Measurements from ENCODE around the gene ARHGAP31.

DNA sequence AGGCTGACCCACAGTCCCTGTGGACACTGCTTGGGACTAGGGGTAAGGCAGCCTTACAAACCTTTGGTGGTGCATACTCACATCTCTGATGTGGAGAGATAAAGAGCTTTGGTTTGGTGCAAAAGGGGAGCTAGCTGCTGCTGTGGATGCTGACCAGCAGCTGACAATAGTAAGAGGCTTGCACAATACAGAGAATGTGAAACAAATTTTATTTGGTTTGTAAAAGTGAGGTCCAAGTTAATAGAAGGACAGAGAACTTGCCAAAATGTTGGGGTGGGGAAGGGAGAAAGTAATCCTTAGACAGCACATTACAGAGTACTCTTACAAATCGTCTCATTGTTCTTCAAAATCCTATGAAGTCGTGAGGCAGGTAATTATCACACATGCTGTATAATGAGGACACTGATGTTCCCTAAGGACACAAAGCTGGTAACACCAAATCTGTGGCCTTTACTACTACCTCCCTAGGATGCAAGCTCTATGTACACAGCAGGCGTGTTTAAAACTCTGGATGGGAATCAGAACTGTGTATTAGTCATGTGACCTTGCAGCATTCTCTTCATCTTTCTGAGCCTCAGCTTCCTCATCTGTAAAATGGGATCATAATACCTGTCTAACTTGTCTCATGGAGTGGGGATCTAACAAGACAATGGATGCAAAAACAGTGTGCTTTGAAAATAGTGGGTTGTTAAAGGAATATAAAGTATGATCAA lies 21.6 kb downstream of the ARHGAP31 start:
- TF ChIP-seq, protein P1, sequence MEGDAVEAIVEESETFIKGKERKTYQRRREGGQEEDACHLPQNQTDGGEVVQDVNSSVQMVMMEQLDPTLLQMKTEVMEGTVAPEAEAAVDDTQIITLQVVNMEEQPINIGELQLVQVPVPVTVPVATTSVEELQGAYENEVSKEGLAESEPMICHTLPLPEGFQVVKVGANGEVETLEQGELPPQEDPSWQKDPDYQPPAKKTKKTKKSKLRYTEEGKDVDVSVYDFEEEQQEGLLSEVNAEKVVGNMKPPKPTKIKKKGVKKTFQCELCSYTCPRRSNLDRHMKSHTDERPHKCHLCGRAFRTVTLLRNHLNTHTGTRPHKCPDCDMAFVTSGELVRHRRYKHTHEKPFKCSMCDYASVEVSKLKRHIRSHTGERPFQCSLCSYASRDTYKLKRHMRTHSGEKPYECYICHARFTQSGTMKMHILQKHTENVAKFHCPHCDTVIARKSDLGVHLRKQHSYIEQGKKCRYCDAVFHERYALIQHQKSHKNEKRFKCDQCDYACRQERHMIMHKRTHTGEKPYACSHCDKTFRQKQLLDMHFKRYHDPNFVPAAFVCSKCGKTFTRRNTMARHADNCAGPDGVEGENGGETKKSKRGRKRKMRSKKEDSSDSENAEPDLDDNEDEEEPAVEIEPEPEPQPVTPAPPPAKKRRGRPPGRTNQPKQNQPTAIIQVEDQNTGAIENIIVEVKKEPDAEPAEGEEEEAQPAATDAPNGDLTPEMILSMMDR (IDR thresholded peaks at IDR 0.05 in 8 of 11, conservative IDR thresholded peaks at IDR 0.05 in 3 of 11): no peak
- no peak for TF ChIP-seq POLR2A (IDR thresholded peaks at IDR 0.05)
